NT2/D1 (cell line): ENCODE measurements around the gene ENOX1.

ENCODE experiments used
- YY1 ChIP-seq: IDR thresholded peaks from 2 replicates; pipeline ENCODE4 v1.6.1; 2011; ENCODE audit not compliant: insufficient read length, insufficient read depth
- ZNF274 ChIP-seq: IDR thresholded peaks from 2 replicates; pipeline ENCODE4 v1.6.1; 2011; ENCODE audit warnings: mild to moderate bottlenecking, low read depth, low read length

- TF ChIP-seq ZNF274 = no peak
- TF ChIP-seq YY1 = no peak
These were observed 410.8 kb downstream of the ENOX1 start for GRCh38 chr13:43375797-43376465.
